GM23248 (cell line): Measurements from ENCODE around the gene SMG7. TPM values are rescaled to one million over a fixed set of nuclear protein-coding genes. Genes with fewer than 3 reads are reported as not detected.

Source experiments
- DNase-seq: peaks from one replicate; pipeline ENCODE4 v3.0.0-alpha.2; 2015
- H2AFZ ChIP-seq: fragments of 200-600 bp; sonication (generic); 2 replicates; pipeline ENCODE4 v1.6.1; 2016; ENCODE audit warnings: antibody characterized with exemption
- H3F3A ChIP-seq: fragments of 200-600 bp; sonication (generic); 2 replicates; pipeline ENCODE4 v1.6.1; 2016; ENCODE audit warnings: mild to moderate bottlenecking, antibody characterized with exemption, mixed run types; ENCODE audit not compliant: insufficient read depth
- H3K27ac ChIP-seq: fragments of 200-600 bp; sonication (generic); 2 replicates; pipeline ENCODE4 v1.5.1; 2016; ENCODE audit warnings: mild to moderate bottlenecking
- H3K27me3 ChIP-seq: fragments of 200-600 bp; sonication (generic); replicated peaks from 2 replicates; pipeline ENCODE4 v1.6.1; 2016; ENCODE audit warnings: mild to moderate bottlenecking; ENCODE audit not compliant: insufficient read depth
- H3K36me3 ChIP-seq: fragments of 200-600 bp; sonication (generic); 2 replicates; pipeline ENCODE4 v1.6.1; 2016; ENCODE audit warnings: low read depth, mild to moderate bottlenecking
- H3K4me1 ChIP-seq: fragments of 200-600 bp; sonication (generic); 2 replicates; pipeline ENCODE4 v1.6.1; 2016; ENCODE audit warnings: mild to moderate bottlenecking; ENCODE audit not compliant: insufficient read depth
- H3K4me2 ChIP-seq: fragments of 200-600 bp; sonication (generic); one replicate; pipeline ENCODE4 v1.6.1; 2016; ENCODE audit warnings: mild to moderate bottlenecking; ENCODE audit not compliant: unreplicated experiment
- H3K4me3 ChIP-seq: fragments of 200-600 bp; sonication (generic); 2 replicates; pipeline ENCODE4 v1.5.1; 2016; ENCODE audit warnings: mild to moderate bottlenecking
- H3K79me2 ChIP-seq: fragments of 200-600 bp; sonication (generic); 2 replicates; pipeline ENCODE4 v1.6.1; 2016; ENCODE audit warnings: mild to moderate bottlenecking; ENCODE audit not compliant: insufficient read depth
- H3K9ac ChIP-seq: fragments of 200-600 bp; sonication (generic); 2 replicates; pipeline ENCODE4 v1.6.1; 2016; ENCODE audit warnings: mild to moderate bottlenecking
- H3K9me2 ChIP-seq: fragments of 200-600 bp; sonication (generic); 2 replicates; pipeline ENCODE4 v1.6.1; 2016; ENCODE audit warnings: mixed run types, mild to moderate bottlenecking, moderate library complexity; ENCODE audit not compliant: insufficient read depth
- H3K9me3 ChIP-seq: fragments of 200-600 bp; sonication (generic); one replicate; pipeline ENCODE4 v1.6.1; 2017; ENCODE audit warnings: low read depth
- H4K20me1 ChIP-seq: fragments of 200-600 bp; sonication (generic); 2 replicates; pipeline ENCODE4 v1.6.0; 2016; ENCODE audit not compliant: insufficient read depth
- EZH2 ChIP-seq: fragments of 200-600 bp; sonication (generic); IDR thresholded peaks from 2 replicates; pipeline ENCODE4 v1.6.1; 2018; ENCODE audit warnings: antibody characterized with exemption, mild to moderate bottlenecking; ENCODE audit not compliant: insufficient read depth, poor library complexity, severe bottlenecking
- EZH2phosphoT487 ChIP-seq: fragments of 200-600 bp; sonication (generic); IDR thresholded peaks from 2 replicates; pipeline ENCODE4 v1.6.1; 2018; ENCODE audit warnings: antibody characterized with exemption, moderate library complexity, mild to moderate bottlenecking, low read depth; ENCODE audit not compliant: insufficient read depth
- whole genome bisulfite sequencing, 2 experiments: methylation state at CpG; one replicate each; pipeline ENCODE4 v1.1.6; 2015 to 2017; ENCODE audit warnings: low lambda C conversion rate in 2 of 2, low coverage in 1 of 2; ENCODE audit errors: missing lambda C conversion rate in 2 of 2; 5-methylcytosine and 5-hydroxymethylcytosine counted together
- in situ Hi-C: fragments of 300-500 bp; cut with MboI; formaldehyde crosslinking; loops from 2 replicates; pipeline ENCODE4 v1.15.0; 2020
- polyA plus RNA-seq: library from polyadenylated mRNA; unstranded; fragments of >200 nt; fragmentation: Nextera tagmentation; extraction: Ambion mirVana; gene quantifications from 2 replicates; pipeline ENCODE4 v1.2.1, GENCODE V29; 2016
- total RNA-seq: library from RNA; depleted of rRNA; stranded (reverse); fragments of >200 nt; shearing (Covaris generic); gene quantifications from 2 replicates; pipeline ENCODE4 v1.2.3, GENCODE V29; 2014

SMG7 gene
- total and polyA plus RNA-seq, 2 experiments from 2014 or later, result 18.7 to 32.8 TPM

- WGBS, 2 experiments, result 99 to 100% methylated on average over 3 of the region's 3 CpGs
- H3K27ac ChIP-seq, result no peak overlapping the region
- H3F3A ChIP-seq, result no peaks in the 10 kb centered on the region
- H3K79me2 ChIP-seq, result no peaks in the 10 kb centered on the region
- H3K4me3 ChIP-seq, result no peak overlapping the region
- H3K4me1 ChIP-seq, result no peaks in the 10 kb centered on the region
- no peaks in the 10 kb centered on the region for H3K9me3 ChIP-seq
- peaks cover 25% of the 10 kb centered on the region for H3K36me3 ChIP-seq
- DNase-seq, result no peak
- no peak overlapping the region for H2AFZ ChIP-seq
- no peaks in the 10 kb centered on the region for H3K9me2 ChIP-seq
- H3K9ac ChIP-seq, result no peak overlapping the region
- in situ Hi-C loops, result no loop called here
- H4K20me1 ChIP-seq, result no peaks in the 10 kb centered on the region
- H3K4me2 ChIP-seq, result no peak overlapping the region
- TF ChIP-seq EZH2 (no peak), EZH2phosphoT487 (no peak)
- H3K27me3 ChIP-seq, result no peaks in the 10 kb centered on the region
Observed at GRCh38 chr1:183553764-183554163, 81.5 kb downstream of the SMG7 start.

DNA sequence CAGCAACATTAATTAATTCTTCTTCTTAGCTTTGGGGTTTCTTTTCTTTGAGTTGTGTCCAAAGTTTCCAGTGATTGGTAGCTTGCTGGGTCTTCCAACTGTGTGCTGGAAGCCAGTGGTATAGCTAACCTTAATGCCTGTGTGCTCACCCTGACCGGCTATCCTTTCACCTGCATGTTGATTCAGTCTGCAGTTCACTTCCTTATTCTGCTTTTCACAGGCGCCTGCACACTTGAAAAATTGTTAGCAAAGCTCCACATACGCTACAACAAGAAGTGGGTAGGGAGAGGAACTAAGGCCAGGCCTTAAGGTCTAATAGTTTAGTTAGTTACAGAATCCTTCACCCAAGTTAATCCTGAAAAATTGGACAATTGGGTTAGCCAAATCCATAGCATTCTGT is 82.3 kb downstream of the SMG7 start:
- Histone ChIP-seq H3K9ac (no peak overlapping the region), H3K9me3 (no peaks in the 10 kb centered on the region), H3K36me3 (peaks cover 19% of the 10 kb centered on the region), H3K79me2 (no peaks in the 10 kb centered on the region), H4K20me1 (no peaks in the 10 kb centered on the region), H3K27me3 (no peaks in the 10 kb centered on the region), H3K9me2 (no peaks in the 10 kb centered on the region), H3F3A (no peaks in the 10 kb centered on the region), H3K4me3 (no peak overlapping the region), H3K27ac (no peak overlapping the region), H3K4me1 (no peaks in the 10 kb centered on the region), H2AFZ (no peak overlapping the region), H3K4me2 (no peak overlapping the region)
- in situ Hi-C loops, result no loop called here
- 98% methylated on average over 3 of the region's 3 CpGs for WGBS, 2 experiments
- no peak for DNase-seq
- TF ChIP-seq EZH2, result no peak
- TF ChIP-seq EZH2phosphoT487, result no peak

GRCh38 chr1:183559061-183559460 is 86.8 kb downstream of the SMG7 start:
- H3K4me2 ChIP-seq, result no peak overlapping the region
- H3K9me3 ChIP-seq, result no peaks in the 10 kb centered on the region
- no peak overlapping the region for H2AFZ ChIP-seq
- in situ Hi-C loops, result no loop called here
- no peaks in the 10 kb centered on the region for H3K79me2 ChIP-seq
- H3K27ac ChIP-seq, result no peak overlapping the region
- H4K20me1 ChIP-seq, result no peaks in the 10 kb centered on the region
- H3K9ac ChIP-seq, result no peak overlapping the region
- TF ChIP-seq EZH2 (no peak), EZH2phosphoT487 (no peak)
- H3K9me2 ChIP-seq, result no peaks in the 10 kb centered on the region
- no peaks in the 10 kb centered on the region for H3K4me1 ChIP-seq
- no peak for DNase-seq
- H3K27me3 ChIP-seq, result no peaks in the 10 kb centered on the region
- H3K36me3 ChIP-seq, result no peaks in the 10 kb centered on the region
- H3K4me3 ChIP-seq, result no peak overlapping the region
- no peaks in the 10 kb centered on the region for H3F3A ChIP-seq

DNA sequence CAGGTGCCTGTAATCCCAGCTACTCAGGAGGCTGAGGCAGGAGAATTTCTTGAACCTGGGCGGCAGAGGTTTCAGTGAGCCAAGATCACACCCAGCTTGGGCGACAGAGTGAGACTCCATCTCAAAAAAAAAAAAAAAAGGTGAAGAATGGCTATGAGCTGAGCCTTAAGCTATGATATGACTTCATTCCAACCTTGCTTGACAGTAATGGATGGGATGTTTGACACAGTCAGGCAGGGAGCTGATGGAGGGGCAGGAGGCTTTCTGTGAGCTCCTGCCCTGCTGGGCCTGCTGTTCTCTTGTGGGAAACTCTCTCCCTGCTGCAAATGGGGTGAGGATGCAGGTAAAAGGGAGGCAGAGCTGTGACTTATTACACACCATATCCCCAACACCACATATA is 90.4 kb downstream of the SMG7 start:
- H3K4me1 ChIP-seq, result no peaks in the 10 kb centered on the region
- no peaks in the 10 kb centered on the region for H4K20me1 ChIP-seq
- H3K36me3 ChIP-seq, result no peaks in the 10 kb centered on the region
- TF ChIP-seq EZH2 (no peak), EZH2phosphoT487 (no peak)
- H3K27me3 ChIP-seq, result no peaks in the 10 kb centered on the region
- no peaks in the 10 kb centered on the region for H3F3A ChIP-seq
- H3K4me3 ChIP-seq, result no peak overlapping the region
- DNase-seq, result no peak
- H2AFZ ChIP-seq, result no peak overlapping the region
- H3K9me3 ChIP-seq, result no peaks in the 10 kb centered on the region
- H3K79me2 ChIP-seq, result no peaks in the 10 kb centered on the region
- H3K9me2 ChIP-seq, result no peaks in the 10 kb centered on the region
- no peak overlapping the region for H3K27ac ChIP-seq
- H3K9ac ChIP-seq, result no peak overlapping the region
- in situ Hi-C loops, result no loop called here
- no peak overlapping the region for H3K4me2 ChIP-seq
- WGBS, 2 experiments, result 87 to 98% methylated on average over 2 of the region's 2 CpGs

GRCh38 chr1:183565261-183565660 is 93.0 kb downstream of the SMG7 start:
- WGBS, 2 experiments, result 53 to 69% methylated on average over 3 to 4 of the region's 4 CpGs
- H3K9me3 ChIP-seq, result no peaks in the 10 kb centered on the region
- no peak overlapping the region for H3K4me2 ChIP-seq
- in situ Hi-C loops, result no loop called here
- H3F3A ChIP-seq, result no peaks in the 10 kb centered on the region
- no peaks in the 10 kb centered on the region for H3K79me2 ChIP-seq
- no peak overlapping the region for H3K4me3 ChIP-seq
- no peak overlapping the region for H3K27ac ChIP-seq
- TF ChIP-seq EZH2 (no peak), EZH2phosphoT487 (no peak)
- no peak overlapping the region for H2AFZ ChIP-seq
- no peaks in the 10 kb centered on the region for H3K27me3 ChIP-seq
- DNase-seq, result no peak
- H3K9me2 ChIP-seq, result no peaks in the 10 kb centered on the region
- no peaks in the 10 kb centered on the region for H3K36me3 ChIP-seq
- no peak overlapping the region for H3K9ac ChIP-seq
- peaks cover 7% of the 10 kb centered on the region; the same call in 1 of the 2 replicates for H3K4me1 ChIP-seq
- no peaks in the 10 kb centered on the region for H4K20me1 ChIP-seq
